ENCODE data around the gene PRAC1.

PRAC1 gene

DNA sequence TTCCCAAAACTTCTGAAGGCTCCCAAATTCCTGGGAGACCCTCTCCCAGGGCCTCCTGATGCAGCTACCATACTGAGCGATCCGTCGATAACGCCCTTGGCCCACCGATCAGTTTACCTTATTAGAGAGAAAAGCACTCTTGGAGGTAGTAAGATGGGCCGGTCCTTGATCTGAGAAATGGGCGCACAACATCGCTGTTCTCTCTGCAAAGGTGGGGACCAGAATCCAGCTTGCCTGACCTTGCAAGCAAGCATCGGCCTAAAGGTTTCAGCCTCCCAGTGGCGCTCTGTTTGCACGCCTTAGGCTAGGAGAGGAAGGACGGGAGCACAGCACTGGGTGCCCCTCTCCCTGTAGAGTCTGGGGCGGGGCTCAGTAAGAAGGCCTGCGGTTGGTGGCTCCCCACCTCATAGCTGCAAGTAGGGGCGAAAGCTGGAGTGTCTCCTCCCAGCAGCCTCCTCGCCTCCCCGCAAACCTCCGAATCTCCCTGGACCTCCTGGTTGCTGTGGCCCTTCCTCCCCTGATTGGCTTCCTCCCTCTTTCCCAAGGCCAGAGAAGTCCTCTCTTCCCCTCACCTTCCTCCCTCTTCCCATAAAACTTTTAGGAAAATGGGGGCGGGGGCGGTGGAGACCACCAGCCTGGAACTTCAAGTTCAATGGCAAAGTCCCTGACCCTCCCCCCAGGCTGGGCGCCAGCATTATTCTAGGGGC is at the start of gene PRAC1:
Gene PRAC1 (minus strand): TSS at position 318 of the 707 bp plus-strand sequence. CDS start 126 bp downstream, at position 192.
- DNase-seq (ENCODE audit: low read depth in 3 of 3), result no peak

DNA sequence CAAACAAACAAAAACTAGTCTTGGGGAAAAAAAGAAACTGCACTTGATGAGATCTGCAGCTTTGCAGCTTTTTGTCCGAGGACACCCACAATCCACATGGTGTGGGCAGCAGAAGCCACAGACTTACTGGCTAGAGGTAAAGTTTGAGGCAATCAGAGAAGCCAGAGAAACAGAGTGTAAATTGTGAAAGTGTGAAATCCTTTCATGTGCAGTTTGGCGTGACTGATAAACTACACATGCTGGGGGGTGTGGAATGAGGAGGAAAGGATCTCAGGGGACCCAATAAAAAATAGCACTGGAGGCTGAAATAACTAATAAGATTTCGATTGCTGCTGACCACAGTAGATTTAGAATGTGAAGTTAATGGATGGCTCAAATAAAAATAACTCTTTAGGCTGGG is 48.6 kb upstream of the PRAC1 start:
- DNase-seq (ENCODE audit: low read depth in 3 of 3), result no peak

GRCh38 chr17:48769009-48769675 is 46.8 kb upstream of the PRAC1 start:
- DNase-seq (ENCODE audit: low read depth in 3 of 3), result no peak

DNA sequence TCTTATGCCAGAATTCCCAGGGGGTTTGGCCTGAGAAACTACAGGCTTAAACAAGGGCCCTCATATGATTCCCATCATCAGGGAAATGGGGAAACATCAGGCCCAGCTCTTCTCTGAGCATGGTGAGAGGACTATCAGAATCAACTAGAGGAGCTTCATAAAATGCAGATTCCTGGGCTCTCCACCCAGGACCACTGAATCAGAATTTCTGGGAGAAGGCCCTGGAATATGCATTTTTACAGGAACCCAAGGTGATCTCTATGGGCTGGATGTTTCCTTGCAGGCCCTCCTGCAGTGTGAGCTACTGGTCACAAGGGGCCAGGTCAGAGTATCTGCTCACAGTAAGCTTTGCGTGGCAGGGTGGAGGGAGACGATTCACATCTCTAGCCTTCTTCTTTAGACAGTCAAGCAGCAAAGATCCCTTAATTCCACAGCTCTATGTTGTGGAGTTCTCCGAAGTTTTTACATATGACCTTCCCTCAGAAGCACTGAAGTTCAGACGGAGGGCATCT is 45.0 kb upstream of the PRAC1 start:
- DNase-seq (ENCODE audit: low read depth in 3 of 3), result no peak

GRCh38 chr17:48761114-48761513 is 38.8 kb upstream of the PRAC1 start:
- no peak for DNase-seq (ENCODE audit: low read depth in 3 of 3)

- no peak for DNase-seq (ENCODE audit: low read depth in 3 of 3)
Observed at GRCh38 chr17:48760411-48760810, 38.1 kb upstream of the PRAC1 start.

DNA sequence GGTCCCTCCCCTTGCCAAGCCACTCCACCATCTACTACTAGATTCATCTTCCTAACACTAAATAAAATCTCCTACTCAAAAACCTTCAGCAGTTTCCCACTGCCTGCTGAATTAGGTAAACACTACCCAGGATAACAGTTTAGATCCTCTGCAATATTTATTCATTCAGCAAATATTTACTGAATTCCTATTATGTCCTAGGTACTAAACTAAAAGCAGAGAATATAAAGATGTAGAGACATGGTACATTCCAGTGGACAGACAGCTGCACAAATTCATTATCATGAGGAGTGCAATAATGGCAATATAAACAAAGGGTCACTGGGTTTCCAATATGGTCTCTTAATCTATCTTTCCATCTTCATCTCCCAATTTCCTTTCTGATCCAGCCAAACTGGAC is 37.0 kb upstream of the PRAC1 start:
- no peak for DNase-seq (ENCODE audit: low read depth in 3 of 3)

DNA sequence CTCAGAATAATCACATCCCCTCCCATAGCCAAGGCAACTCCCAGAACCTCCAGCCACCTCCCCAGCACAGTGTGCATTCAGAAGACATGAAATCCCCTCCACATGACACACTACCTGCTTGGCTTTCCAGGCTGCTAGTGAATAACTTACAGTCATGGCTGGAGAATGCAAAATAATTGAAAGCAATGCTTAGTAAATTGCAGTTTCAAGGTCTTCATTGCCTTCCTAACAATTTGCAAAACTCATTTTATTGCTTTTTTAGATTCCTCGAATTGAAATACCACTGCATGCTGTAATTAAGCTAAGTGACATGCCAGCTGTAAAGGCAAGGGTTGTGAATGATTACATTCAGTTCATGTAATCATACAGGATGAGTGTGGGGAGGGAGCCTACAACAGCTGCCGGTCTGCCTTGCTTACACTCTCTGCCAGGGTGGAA is 35.2 kb upstream of the PRAC1 start:
- DNase-seq (ENCODE audit: low read depth in 3 of 3), result no peak

DNA sequence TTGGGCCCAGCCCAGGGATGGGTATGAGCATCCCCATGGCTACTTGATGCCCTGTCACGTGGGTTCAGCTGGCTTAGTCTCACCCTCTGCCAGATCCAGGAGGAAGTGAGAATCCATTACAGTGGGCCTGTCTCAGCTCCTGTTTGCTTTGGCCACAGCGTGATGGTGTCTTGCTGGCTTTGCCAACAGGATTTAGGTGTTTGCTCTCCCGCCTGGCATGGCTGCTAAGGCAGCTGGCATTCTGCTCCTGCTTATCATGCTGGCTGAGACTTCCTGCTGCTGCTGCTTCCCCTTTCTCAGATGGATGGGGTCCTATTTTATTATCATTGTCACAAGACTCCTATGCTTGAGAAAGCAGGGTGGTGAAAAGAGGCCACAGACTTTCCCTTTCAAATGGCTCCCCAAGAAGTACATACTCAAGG is 34.5 kb upstream of the PRAC1 start:
- DNase-seq (ENCODE audit: low read depth in 3 of 3), result no peak

DNA sequence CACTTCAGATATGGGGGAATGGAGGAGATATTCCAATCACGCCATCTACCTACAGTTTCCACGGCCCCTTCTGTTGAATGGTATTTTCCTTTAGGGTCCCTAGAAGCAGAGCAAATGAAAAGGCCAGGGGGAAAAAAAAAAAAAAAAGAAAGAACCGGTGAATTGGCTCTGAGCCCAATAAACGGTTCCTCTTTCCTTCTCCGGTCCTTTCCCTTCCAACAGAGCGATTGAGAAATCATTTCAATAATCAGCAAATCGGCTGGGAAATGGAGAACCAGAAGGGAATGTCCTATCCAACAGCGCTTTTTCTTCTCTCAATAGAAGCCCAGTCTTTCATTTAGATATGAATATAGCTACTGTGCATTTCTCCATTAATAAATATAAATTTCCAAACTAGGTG is 33.0 kb upstream of the PRAC1 start:
- DNase-seq (ENCODE audit: low read depth in 3 of 3), result no peak

DNA sequence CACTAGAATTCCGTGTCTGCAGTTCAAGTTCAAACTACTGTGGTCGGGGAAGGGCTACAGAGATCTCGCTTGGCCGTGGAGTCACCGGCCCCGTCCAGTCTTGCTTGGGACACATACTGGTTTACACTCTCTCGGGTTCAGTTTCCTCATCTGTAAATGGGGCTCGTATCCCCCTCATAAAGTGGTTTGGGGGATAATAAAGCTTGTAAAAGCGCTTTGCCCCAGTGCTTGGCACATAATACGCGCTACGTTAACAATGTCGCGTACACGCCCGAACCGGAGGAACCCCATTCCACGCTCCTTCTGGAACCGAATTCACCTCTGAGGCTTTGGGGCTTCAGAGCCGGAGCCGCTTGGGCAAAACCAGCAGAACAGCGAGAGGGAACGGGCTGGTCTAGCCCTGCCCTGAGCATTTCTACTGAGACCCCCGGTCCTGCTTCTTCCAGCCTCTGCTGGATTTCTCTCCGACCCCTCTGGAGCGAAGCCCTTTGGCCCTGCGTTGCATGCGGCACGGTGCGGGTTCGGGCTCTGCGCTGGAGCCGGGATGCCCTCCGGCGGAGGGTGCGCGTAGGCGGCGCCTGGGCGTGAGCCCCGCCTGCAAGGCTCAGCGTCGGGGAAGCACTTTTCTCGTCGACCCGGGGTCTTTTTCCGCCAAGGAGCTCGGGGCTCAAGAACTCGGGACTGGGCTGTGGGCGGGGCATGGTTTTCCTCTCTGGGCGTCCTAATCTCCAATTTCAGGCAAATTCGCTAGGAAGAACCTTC is 32.4 kb upstream of the PRAC1 start:
- peak in 1 of 3 experiments; percentile 8 for DNase-seq (ENCODE audit: low read depth in 3 of 3)

GRCh38 chr17:48753794-48754499 is 31.6 kb upstream of the PRAC1 start:
- no peak for DNase-seq (ENCODE audit: low read depth in 3 of 3)

GRCh38 chr17:48752399-48753288 is 30.3 kb upstream of the PRAC1 start:
- DNase-seq (ENCODE audit: low read depth in 3 of 3), result no peak

GRCh38 chr17:48751733-48752398 is 29.5 kb upstream of the PRAC1 start:
- DNase-seq (ENCODE audit: low read depth in 3 of 3), result no peak

DNA sequence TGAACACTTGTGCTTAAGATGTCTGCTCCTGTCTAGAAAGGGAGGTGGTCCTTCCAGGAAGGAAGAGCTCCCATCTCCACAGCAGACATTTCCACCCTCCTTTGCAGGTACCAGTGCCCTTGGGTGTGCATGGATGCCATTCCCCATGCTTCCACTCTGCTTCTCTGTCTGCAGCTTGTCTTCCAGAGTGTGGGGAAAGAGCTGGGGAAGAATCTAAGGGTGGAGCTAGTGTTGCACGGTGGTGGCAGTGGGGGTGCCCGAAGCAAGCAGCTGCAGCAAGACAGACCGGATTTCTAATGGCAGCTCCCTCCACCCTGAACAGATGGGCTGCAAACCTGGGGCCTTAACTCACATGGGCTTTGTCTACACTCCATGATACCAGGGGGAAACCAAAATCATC is 28.9 kb upstream of the PRAC1 start:
- DNase-seq (ENCODE audit: low read depth in 3 of 3), result no peak

DNA sequence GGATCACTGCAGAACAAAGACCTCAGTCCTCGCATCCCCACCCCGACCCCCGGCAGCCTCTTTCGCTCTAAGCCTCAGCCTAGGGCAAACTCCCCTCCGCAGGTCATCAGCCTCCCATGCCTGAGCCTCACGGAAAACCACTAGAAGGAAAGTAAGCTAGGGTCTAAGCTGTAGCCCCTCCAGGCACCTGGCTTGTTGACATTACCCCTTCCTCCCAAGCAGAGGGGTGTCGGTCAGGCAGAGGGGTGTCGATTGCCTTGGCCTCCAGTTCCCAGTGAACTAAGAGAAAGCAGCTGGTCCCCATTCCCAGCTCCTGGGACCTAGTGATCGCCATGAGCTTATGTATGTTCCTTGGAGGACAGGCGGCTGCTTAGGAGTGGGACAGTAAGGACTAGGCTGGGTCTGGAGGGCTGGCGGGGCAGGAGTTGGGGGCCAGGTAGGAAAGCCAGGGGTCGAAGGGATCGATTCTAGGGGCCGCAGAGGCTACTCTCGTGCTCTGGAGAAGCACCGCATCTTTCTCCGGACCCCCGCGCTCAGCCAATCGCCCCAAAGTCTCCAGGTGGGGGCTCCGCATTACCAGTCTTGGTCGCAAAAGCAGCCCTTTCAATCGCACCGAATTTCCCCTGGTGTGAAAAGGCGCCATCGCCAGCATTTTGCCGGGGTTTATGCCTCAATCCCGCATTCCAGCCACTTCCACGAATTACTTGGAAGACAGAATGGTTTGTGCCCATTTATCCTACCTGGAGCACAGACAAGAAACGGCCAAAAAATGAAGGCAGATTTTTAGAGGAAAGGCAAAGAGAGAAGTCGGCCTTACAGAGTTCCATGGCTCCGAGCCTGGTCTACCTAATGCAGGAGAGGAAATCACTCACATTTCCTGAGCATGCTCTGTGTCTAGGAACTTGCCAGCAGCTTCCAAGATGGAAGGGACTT is 27.6 kb upstream of the PRAC1 start:
- no peak for DNase-seq (ENCODE audit: low read depth in 3 of 3)

DNA sequence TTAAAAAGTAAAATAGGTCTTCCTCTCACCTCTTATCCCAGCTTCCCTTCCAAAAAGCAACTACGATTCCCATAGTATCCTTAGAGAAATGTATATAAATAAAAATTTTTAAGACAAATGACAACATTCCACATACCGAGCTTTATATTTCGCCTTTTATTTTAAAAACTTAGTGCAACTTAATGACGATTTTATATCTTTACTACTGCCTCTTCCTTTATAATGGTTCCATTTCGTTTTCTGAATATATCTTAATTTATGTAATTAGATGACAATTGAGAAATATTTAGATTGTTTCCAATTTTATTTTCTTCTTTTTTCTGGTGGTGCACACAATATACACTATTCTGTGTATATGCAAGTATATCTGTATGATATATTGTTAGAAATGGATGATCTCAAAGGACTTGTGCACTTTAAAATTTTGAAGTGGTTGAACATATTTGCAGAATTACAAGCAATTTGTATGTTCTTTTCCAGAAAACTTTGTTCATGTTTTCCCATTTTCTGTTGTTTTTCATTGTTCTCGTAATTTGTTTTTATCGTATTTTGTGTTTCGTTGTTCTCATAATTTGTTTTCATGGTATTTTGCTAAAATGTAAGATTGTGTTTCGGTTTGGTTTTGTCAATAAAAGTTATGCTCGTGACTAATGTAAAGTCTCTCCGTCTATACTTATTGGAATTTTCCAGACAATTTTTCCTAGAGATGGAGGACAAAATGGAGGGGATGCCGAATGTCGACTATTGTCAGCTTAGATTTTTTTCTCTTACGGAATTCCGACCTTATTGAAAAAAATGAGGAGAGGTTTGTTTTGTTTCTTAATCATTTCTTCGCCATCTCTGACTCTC is 26.6 kb upstream of the PRAC1 start:
- no peak for DNase-seq (ENCODE audit: low read depth in 3 of 3)
